Liver (tissue), 3 donors: ENCODE data around the gene NUP37.

Source experiments
- CTCF ChIP-seq: fragments of 150-350 bp; IDR thresholded peaks from 2 replicates; pipeline ENCODE4 v1.5.1; 2017; ENCODE audit warnings: improper control_type of control experiment, low read depth, low read length; ENCODE audit not compliant: missing input control
- JUND ChIP-seq, 2 donors: IDR thresholded peaks; 2 replicates each; pipeline ENCODE4 v1.6.1; 2016; ENCODE audit warnings: antibody characterized with exemption in 2 of 2
- MAX ChIP-seq: IDR thresholded peaks from 2 replicates; pipeline ENCODE4 v1.6.1; 2016; ENCODE audit warnings: antibody characterized with exemption
- NR2F2 ChIP-seq: IDR thresholded peaks from 2 replicates; pipeline ENCODE4 v1.6.1; 2016; ENCODE audit warnings: antibody characterized with exemption
- RAD21 ChIP-seq, 2 donors: IDR thresholded peaks; 2 replicates each; pipeline ENCODE4 v1.6.1; 2016; ENCODE audit warnings: antibody characterized with exemption in 2 of 2, mild to moderate bottlenecking in 2 of 2
- YY1 ChIP-seq: IDR thresholded peaks from 2 replicates; pipeline ENCODE4 v1.6.1; 2016; ENCODE audit warnings: antibody characterized with exemption, mild to moderate bottlenecking
- ZBTB33 ChIP-seq: IDR thresholded peaks from 2 replicates; pipeline ENCODE4 v1.6.1; 2016; ENCODE audit warnings: antibody characterized with exemption
- donor health status: healthy.
- donor health status: healthy.

- TF ChIP-seq CTCF (no peak), YY1 (no peak), MAX (no peak), RAD21 (IDR thresholded peaks at IDR 0.05) (no peak), NR2F2 (no peak), ZBTB33 (no peak), JUND (IDR thresholded peaks at IDR 0.05) (no peak)
These were observed 972 bp upstream of the NUP37 start for GRCh38 chr12:102120886-102121285.
